SU-DHL-6 (cell line): ENCODE measurements around the gene MLXIPL.
"Not testable (repeated sequence)": the region's sequence is repeated elsewhere in the genome, so short reads cannot be mapped to it uniquely, and the experiment has no call there.

Experiments
- H2AFZ ChIP-seq: fragments of 200-600 bp; sonication (generic); 2 replicates; pipeline ENCODE4 v1.6.1; 2014; ENCODE audit warnings: low read depth, mild to moderate bottlenecking, moderate library complexity, mixed read lengths, antibody characterized with exemption, low read length; ENCODE audit not compliant: severe bottlenecking
- H3F3A ChIP-seq: fragments of 200-600 bp; shearing (Covaris generic); 2 replicates; pipeline ENCODE4 v1.6.0; 2016; ENCODE audit warnings: antibody characterized with exemption, mild to moderate bottlenecking; ENCODE audit not compliant: insufficient read depth
- H3K27ac ChIP-seq: fragments of 200-600 bp; sonication (generic); 2 replicates; pipeline ENCODE4 v1.5.1; 2016; ENCODE audit warnings: low read depth, mild to moderate bottlenecking, low read length, moderate library complexity, mixed read lengths
- H3K27me3 ChIP-seq: fragments of 200-600 bp; sonication (generic), shearing (Covaris generic); 2 replicates; pipeline ENCODE4 v1.6.0; 2014; ENCODE audit warnings: mild to moderate bottlenecking, low read length
- H3K36me3 ChIP-seq: fragments of 200-600 bp; sonication (generic); 2 replicates; pipeline ENCODE4 v1.6.1; 2014; ENCODE audit warnings: mild to moderate bottlenecking, low read length, mixed read lengths
- H3K4me2 ChIP-seq: fragments of 300-600, 200-600 bp; shearing (Covaris generic), sonication (generic); 2 replicates; pipeline ENCODE4 v1.6.0; 2014; ENCODE audit warnings: low read length, low read depth, mild to moderate bottlenecking; ENCODE audit not compliant: poor library complexity, severe bottlenecking
- H3K4me3 ChIP-seq: fragments of 200-600 bp; sonication (generic); 2 replicates; pipeline ENCODE4 v1.5.1; 2014; ENCODE audit warnings: antibody characterized with exemption, low read length, mild to moderate bottlenecking, mixed read lengths; ENCODE audit not compliant: insufficient read depth, poor library complexity, severe bottlenecking
- H3K79me2 ChIP-seq: fragments of 200-600 bp; sonication (generic); 2 replicates; pipeline ENCODE4 v1.6.1; 2014; ENCODE audit warnings: mild to moderate bottlenecking, low read length, moderate library complexity; ENCODE audit not compliant: insufficient read depth
- H3K9ac ChIP-seq: fragments of 200-600 bp; sonication (generic); 2 replicates; pipeline ENCODE4 v1.7.0; 2014; ENCODE audit warnings: mild to moderate bottlenecking, low read length
- H3K9me2 ChIP-seq: fragments of 200-600 bp; sonication (generic); replicated peaks from 2 replicates; pipeline ENCODE4 v1.6.1; 2014; ENCODE audit warnings: low read length; ENCODE audit not compliant: insufficient read depth
- H3K9me3 ChIP-seq: fragments of 200-600 bp; sonication (generic); 2 replicates; pipeline ENCODE4 v1.6.1; 2014; ENCODE audit warnings: low read length, mixed read lengths; ENCODE audit not compliant: insufficient read depth
- H4K20me1 ChIP-seq: fragments of 200-600 bp; sonication (generic); 2 replicates; pipeline ENCODE4 v1.6.1; 2014; ENCODE audit warnings: low read depth, mild to moderate bottlenecking, antibody characterized with exemption, low read length, moderate library complexity, mixed read lengths
- EZH2phosphoT487 ChIP-seq: fragments of 200-600 bp; sonication (generic), shearing (Covaris generic); conservative IDR thresholded peaks from 2 replicates; pipeline ENCODE4 v1.6.1; 2018; ENCODE audit warnings: mild to moderate bottlenecking, antibody characterized with exemption, low read length, moderate library complexity, mixed read lengths
- TF ChIP-seq, protein P1 (sequence below): fragments of 200-600 bp; sonication (generic); IDR thresholded peaks from one replicate; pipeline ENCODE4 v1.5.1; 2017; ENCODE audit warnings: antibody characterized with exemption, mild to moderate bottlenecking, low read length, moderate library complexity; ENCODE audit not compliant: insufficient read depth, poor library complexity, severe bottlenecking

The MLXIPL gene

DNA sequence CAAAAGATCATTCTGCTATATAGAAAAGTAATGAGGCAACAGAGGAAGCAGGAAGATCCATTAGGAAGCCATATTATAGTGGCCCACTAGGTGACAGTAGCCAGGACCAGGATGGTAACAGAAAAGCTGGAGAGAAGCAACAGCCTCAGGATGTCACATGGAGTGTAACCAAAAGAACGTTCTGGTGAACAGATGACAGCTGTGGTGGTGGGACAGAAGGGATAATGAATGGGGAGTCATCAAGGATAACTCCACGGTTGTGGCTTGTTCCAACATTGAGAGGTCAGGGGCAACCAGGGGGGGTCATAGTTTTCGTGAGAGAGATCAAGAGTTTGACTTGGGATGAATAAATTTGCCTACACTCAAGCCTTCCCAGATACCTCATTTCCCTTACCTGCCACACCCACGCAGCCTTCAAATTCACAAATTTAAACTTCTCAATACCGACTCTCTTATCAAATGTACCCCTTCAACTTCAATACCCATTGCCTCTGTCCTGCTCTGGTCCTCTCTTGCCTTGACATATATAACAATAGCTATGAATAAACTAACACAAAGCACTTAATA is 55.2 kb downstream of the MLXIPL start:
- no peak for TF ChIP-seq EZH2phosphoT487
- TF ChIP-seq, protein P1, sequence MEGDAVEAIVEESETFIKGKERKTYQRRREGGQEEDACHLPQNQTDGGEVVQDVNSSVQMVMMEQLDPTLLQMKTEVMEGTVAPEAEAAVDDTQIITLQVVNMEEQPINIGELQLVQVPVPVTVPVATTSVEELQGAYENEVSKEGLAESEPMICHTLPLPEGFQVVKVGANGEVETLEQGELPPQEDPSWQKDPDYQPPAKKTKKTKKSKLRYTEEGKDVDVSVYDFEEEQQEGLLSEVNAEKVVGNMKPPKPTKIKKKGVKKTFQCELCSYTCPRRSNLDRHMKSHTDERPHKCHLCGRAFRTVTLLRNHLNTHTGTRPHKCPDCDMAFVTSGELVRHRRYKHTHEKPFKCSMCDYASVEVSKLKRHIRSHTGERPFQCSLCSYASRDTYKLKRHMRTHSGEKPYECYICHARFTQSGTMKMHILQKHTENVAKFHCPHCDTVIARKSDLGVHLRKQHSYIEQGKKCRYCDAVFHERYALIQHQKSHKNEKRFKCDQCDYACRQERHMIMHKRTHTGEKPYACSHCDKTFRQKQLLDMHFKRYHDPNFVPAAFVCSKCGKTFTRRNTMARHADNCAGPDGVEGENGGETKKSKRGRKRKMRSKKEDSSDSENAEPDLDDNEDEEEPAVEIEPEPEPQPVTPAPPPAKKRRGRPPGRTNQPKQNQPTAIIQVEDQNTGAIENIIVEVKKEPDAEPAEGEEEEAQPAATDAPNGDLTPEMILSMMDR, result no peak
- H3K27me3 ChIP-seq, result no peaks in the 10 kb centered on the region
- no peak overlapping the region for H3K4me2 ChIP-seq
- H3K27ac ChIP-seq, result no peak overlapping the region
- no peak overlapping the region for H3K4me3 ChIP-seq
- H3K9me2 ChIP-seq, result no peaks in the 10 kb centered on the region
- peaks cover 2% of the 10 kb centered on the region; the same call in 1 of the 2 replicates for H3K36me3 ChIP-seq
- no peaks in the 10 kb centered on the region for H3F3A ChIP-seq
- no peak overlapping the region for H2AFZ ChIP-seq
- H3K9ac ChIP-seq, result no peak overlapping the region
- no peaks in the 10 kb centered on the region for H3K79me2 ChIP-seq
- H4K20me1 ChIP-seq, result no peaks in the 10 kb centered on the region
- no peaks in the 10 kb centered on the region for H3K9me3 ChIP-seq

DNA sequence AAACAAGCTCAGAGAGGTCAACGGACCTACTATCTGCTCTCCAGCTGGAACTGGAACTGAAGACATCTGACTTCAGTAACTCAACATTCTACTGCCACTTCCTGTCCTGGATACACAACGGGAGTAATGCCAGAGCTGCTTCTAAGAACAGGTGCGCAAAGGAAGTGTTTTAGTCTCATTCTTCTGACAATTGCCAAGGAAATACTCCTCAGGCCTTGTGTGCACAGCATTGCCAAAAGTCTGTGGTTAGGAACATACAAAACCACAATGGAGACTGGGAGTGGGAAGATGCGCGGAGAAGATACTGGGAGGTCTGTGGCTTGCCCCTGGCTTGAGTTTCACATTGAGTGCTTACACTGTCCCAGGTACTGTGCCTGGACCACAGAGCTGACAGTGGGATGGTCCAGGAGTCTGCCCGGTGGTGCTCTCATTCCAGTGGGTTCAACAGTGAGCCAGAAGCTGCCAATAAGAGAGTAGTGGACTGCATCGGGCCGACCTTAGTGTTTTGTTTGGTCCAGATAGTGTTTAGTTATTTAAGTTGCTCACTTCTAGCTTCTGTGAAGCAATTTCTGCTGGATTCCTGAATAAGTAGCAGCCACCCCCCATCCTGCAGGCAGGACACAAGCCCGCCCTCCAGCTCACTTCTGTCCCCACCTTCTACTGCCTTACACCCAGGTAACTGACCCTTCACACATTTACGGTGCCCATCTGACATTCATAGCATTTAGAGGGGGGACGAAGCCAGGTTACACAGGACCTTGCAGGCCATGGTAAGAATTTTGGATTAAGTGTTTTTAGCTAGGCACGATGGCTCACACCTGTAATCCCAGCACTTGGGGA is 56.3 kb downstream of the MLXIPL start:
- H3F3A ChIP-seq, result no peaks in the 10 kb centered on the region
- H3K36me3 ChIP-seq, result peaks cover 2% of the 10 kb centered on the region; the same call in 1 of the 2 replicates
- no peaks in the 10 kb centered on the region for H3K27me3 ChIP-seq
- H2AFZ ChIP-seq, result no peak overlapping the region
- no peaks in the 10 kb centered on the region for H3K9me2 ChIP-seq
- H3K79me2 ChIP-seq, result no peaks in the 10 kb centered on the region
- no peak overlapping the region for H3K4me3 ChIP-seq
- no peaks in the 10 kb centered on the region for H3K9me3 ChIP-seq
- H3K27ac ChIP-seq, result no peak overlapping the region
- H3K4me2 ChIP-seq, result no peak overlapping the region
- TF ChIP-seq, protein P1, result no peak
- TF ChIP-seq EZH2phosphoT487, result no peak
- H4K20me1 ChIP-seq, result no peaks in the 10 kb centered on the region
- H3K9ac ChIP-seq, result no peak overlapping the region

GRCh38 chr7:73567140-73567539 is 57.2 kb downstream of the MLXIPL start:
- H3K4me2 ChIP-seq, result no peak overlapping the region
- no peak overlapping the region for H3K27ac ChIP-seq
- H3K79me2 ChIP-seq, result no peaks in the 10 kb centered on the region
- no peak overlapping the region for H3K4me3 ChIP-seq
- H3K36me3 ChIP-seq, result no peaks in the 10 kb centered on the region
- H3F3A ChIP-seq, result no peaks in the 10 kb centered on the region
- H2AFZ ChIP-seq, result no peak overlapping the region
- H4K20me1 ChIP-seq, result no peaks in the 10 kb centered on the region
- H3K9me3 ChIP-seq, result no peaks in the 10 kb centered on the region
- H3K9me2 ChIP-seq, result no peaks in the 10 kb centered on the region
- TF ChIP-seq, protein P1, result no peak
- TF ChIP-seq EZH2phosphoT487, result no peak
- no peaks in the 10 kb centered on the region for H3K27me3 ChIP-seq
- no peak overlapping the region for H3K9ac ChIP-seq

- not testable (repeated sequence) for H3K36me3 ChIP-seq, H3K79me2 ChIP-seq, H3K9ac ChIP-seq, H3K27me3 ChIP-seq, H3K9me3 ChIP-seq, H2AFZ ChIP-seq, H3K9me2 ChIP-seq, H3K4me3 ChIP-seq, H3F3A ChIP-seq, H3K27ac ChIP-seq, H4K20me1 ChIP-seq
- peak overlapping the region; percentile 34 for H3K4me2 ChIP-seq
Observed at GRCh38 chr7:73566431-73566830, 57.9 kb downstream of the MLXIPL start.
